Cardiac fibroblast (primary cell): ENCODE data around the gene GGT6.

Source experiments
- DNase-seq, 2 donors: peaks; one replicate each; pipeline versions ENCODE4 v3.0.0 to v3.0.0-alpha.2; 2010; ENCODE audit warnings: low read depth in 2 of 2
- H3K4me3 ChIP-seq, 2 donors: replicated peaks in 1 of 2; 1 replicate in 1 of 2; 2 replicates in 1 of 2; pipeline ENCODE4 v1.5.1; 2011; ENCODE audit warnings: low read depth in 2 of 2, low read length in 2 of 2, mild to moderate bottlenecking in 2 of 2, moderate library complexity in 1 of 2
- TF ChIP-seq, protein P1 (sequence below): IDR thresholded peaks from one replicate; pipeline ENCODE4 v1.5.1; 2011; ENCODE audit warnings: low read depth, mild to moderate bottlenecking, low read length, inconsistent platforms

GGT6 gene

DNA sequence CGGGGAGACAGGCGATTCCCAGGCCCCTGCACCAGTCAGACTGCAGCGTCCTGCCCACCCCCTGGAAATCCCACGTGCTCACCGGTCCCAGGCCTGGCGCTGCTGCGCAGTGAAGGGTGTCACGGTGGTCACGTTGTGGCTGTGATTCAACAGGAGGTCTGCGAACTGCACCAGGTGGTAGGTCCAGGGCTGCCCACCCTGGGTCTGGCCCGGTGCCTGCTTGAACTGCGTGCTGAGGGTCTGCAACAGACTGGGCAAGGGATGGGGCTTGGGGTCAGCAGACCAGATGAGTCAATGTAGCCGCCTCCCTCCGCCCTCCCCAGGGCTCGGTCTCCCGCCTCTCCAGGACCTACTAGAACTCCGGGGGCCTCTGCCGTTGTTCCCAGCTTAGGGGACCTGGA is 12.3 kb downstream of the GGT6 start:
- DNase-seq: no peak
- H3K4me3 ChIP-seq: no peak overlapping the region
- TF ChIP-seq, protein P1, sequence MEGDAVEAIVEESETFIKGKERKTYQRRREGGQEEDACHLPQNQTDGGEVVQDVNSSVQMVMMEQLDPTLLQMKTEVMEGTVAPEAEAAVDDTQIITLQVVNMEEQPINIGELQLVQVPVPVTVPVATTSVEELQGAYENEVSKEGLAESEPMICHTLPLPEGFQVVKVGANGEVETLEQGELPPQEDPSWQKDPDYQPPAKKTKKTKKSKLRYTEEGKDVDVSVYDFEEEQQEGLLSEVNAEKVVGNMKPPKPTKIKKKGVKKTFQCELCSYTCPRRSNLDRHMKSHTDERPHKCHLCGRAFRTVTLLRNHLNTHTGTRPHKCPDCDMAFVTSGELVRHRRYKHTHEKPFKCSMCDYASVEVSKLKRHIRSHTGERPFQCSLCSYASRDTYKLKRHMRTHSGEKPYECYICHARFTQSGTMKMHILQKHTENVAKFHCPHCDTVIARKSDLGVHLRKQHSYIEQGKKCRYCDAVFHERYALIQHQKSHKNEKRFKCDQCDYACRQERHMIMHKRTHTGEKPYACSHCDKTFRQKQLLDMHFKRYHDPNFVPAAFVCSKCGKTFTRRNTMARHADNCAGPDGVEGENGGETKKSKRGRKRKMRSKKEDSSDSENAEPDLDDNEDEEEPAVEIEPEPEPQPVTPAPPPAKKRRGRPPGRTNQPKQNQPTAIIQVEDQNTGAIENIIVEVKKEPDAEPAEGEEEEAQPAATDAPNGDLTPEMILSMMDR: no peak

DNA sequence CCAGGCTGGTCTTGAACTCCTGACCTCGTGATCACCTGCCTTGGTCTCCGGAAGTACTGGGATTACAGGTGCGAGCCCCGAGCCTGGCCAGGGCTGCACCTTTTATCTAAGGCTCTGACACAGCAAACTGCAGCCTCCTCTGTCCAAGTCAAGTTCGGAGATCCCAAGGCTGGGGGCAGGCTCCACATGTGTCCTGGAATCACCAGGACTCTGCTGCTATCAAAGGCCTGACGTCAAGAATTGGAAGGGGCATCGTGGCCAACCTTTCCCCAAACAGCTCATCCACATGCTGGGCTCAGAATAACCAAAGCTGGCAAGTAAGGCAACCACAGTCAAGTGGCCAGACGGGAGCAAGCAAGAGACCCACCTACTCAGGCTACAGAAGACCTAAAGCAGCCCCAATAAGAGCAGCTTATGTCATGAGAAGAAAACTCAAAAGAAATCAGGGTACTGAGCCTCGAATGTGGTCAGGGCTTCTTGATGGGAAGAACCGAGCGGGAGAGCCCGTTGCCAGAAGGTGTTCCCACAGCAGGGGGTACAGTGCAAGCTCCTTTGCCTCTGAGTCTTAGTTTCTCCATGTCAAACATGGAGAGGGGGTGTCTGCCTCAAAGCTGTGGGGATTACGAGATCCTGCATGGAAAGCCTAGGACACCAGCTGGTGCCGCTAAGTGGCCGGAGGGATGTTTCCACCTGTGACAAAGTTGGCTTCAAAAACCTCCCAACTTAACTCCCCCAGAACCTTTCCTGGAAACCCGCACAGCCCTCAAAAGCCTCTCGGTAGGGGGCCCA is 13.1 kb downstream of the GGT6 start:
- DNase-seq: no peak
- TF ChIP-seq, protein P1: no peak
- no peak overlapping the region for H3K4me3 ChIP-seq

DNA sequence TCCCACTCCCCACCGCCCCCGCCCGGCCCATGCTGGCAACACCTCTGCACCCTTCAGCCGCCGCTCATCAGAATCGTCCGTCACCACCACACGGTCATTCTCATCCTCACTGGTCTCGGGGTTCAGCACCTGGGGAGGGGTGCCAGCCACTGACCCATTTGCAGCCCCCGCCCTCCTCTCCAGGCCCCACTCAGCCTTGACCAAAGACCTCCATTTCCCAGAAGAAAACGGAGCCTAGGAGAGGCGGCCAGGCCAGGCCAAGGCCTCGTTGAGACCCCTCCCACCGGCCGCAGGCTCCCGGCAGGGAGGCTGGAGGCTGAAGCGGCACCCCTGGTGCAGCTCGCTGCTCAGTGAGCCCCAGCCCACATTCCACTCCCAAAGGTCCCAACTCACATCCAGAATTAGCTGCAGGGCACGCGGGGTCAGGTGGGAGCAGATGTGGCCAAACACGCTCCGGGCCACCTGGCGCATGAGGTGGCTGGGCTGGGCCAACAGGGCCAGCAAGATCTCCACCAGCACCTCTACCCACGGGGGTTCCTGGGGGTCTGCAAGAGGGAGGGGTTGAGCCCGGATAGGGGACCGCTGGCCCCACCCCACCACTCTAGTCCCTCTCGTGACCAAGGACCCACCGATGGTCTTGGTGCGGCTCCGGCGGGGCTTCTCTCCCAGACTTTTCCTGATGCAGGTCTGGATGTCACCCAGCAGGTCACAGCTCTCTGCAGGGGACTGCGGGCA is 15.0 kb downstream of the GGT6 start:
- TF ChIP-seq, protein P1: no peak
- DNase-seq: no peak
- H3K4me3 ChIP-seq: no peak overlapping the region

DNA sequence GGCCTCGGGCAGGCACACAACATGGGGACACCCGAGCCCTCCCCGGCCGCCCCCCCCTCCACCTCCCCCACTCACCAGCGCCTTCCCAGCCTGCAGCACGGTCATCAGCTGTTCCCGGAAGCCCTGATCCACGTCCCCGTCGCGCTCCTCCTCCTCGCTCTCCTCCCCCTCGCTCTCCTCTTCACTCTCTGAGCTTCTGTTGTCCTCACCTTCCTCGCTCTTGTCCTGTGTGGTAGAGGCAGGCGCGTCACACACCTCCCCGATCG is 15.5 kb downstream of the GGT6 start:
- TF ChIP-seq, protein P1: no peak
- H3K4me3 ChIP-seq: no peak overlapping the region
- no peak for DNase-seq

DNA sequence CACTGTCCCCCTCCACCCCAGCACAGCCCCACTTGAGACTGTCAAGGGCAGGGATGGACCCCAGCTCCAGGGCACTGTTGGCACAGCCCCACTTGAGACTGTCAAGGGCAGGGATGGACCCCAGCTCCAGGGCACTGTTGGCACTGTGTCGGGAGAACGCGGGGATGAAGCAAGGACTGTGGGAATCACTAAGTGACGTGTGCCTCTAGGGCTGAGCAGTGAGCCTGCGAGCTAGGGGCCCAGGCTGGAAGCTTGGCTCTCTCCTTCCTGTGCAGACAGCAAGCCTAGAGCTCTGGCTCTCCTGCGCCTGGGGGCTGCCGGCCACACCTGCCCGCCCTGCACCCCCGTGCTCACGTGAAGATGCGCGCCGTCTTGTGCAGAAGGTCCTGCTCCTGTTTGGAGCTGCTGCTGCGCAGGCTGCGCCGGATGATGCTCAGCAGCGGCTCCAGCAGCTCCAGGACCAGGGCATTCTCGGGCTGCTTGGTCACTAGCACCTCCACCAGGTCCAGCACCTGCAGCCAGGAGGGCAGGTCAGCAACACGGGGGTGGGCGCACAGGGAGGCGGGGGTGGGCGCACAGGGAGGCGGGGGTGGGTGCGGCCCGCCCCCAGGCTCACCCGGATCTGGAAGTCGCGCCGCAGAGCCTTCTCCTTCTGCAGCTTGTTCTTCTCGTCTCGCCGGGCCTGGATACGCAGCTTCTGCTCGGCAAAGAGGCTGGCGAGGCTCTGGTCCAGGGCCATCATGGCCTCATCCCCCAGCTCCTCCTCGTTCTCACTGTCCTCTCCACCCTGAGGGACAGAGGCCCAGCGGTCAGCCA is 16.0 kb downstream of the GGT6 start:
- TF ChIP-seq, protein P1: no peak
- H3K4me3 ChIP-seq: no peak overlapping the region

DNA sequence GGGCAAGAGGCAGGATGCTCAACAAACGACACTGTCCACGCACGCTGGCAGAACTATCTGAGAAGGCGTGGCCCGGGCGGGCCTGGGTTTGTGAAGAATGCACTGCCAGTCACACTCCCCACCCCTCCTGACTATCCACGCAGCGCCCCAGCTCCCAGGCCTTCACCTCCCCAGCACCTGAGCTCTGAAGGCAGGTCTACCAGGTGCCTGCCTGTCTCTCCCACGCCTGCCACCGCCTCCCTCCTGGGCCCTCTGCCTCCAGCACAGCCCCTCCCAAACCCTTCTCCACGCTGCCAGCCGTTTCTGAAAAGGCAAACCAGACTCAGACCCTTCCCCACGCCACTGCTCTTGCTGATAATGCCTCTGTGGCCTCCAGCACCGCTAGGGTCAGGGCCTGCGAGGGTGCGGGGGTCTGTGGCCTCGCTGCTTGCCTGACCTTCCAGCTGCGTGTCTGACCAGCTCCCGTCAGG is 16.8 kb downstream of the GGT6 start:
- TF ChIP-seq, protein P1: no peak
- no peak for DNase-seq
- no peak overlapping the region for H3K4me3 ChIP-seq

More for the DNA sequence above, 16.0 kb downstream of the GGT6 start:
- no peak for DNase-seq
